ACHN (cell line): ENCODE measurements around the gene TIMM17B.
A peak's percentile ranks its signal among the peaks of the same experiment; 100 is the strongest.
"Not testable (repeated sequence)": the region's sequence is repeated elsewhere in the genome, so short reads cannot be mapped to it uniquely, and the experiment has no call there.

ENCODE experiments used
- DNase-seq: peaks from one replicate; pipeline ENCODE4 v3.0.0-alpha.2; 2015
- in situ Hi-C: cut with HindIII; loops from 2 replicates; pipeline ENCODE4 v1.10.0; 2017; ENCODE audit warnings: low sequenced_read_pairs, low pct_ligation_motif_present, low pct_unique_long_range_greater_than_20kb

TIMM17B gene

GRCh38 chrX:48902776-48903175 lies 5.2 kb upstream of the TIMM17B start:
- in situ Hi-C loops, result no loop called here

DNA sequence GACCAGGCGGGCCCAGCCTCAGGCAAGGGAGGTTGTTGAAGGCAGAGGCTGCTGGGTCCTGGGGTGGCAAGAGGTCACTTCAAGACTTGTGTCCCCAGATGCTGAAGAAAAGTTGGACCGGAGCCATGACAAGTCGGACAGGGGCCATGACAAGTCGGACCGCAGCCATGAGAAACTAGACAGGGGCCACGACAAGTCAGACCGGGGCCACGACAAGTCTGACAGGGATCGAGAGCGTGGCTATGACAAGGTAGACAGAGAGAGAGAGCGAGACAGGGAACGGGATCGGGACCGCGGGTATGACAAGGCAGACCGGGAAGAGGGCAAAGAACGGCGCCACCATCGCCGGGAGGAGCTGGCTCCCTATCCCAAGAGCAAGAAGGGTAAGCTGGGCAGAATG lies 4.6 kb upstream of the TIMM17B start:
- DNase-seq, result no peak
- in situ Hi-C loops, result no loop called here

More at GRCh38 chrX:48902776-48903175, 5.2 kb upstream of the TIMM17B start:
- no peak for DNase-seq

- DNase-seq, result no peak
- in situ Hi-C loops, result no loop called here
These were observed 3.5 kb upstream of the TIMM17B start for GRCh38 chrX:48901069-48901468.

GRCh38 chrX:48899078-48899410 lies 1.5 kb upstream of the TIMM17B start:
- in situ Hi-C loops, result no loop called here
- DNase-seq, result no peak

DNA sequence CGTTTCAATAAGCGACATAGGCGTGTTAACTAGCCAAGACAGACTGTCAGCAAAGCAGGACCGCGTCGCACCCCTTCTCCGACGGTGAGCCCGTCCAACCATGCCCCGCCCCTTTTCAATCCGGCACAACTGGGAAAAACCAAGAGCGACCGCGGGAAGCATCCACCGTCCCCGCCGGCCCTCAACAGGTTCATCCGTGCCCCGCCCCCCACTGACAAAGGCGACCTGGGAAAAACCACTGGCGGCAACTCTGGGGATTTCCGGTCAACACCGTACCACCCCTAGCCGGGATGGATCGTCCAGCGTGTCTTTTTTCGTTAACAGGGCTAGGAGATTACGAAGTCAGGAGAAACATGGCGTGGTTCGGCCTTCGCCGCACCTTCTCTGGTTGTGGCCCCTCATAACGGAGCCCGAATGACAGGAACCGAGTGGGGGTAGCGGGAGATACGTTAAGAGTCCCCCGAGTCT lies 377 bp downstream of the TIMM17B start:
- in situ Hi-C loops, result no loop called here
- peak; percentile 64 for DNase-seq

DNA sequence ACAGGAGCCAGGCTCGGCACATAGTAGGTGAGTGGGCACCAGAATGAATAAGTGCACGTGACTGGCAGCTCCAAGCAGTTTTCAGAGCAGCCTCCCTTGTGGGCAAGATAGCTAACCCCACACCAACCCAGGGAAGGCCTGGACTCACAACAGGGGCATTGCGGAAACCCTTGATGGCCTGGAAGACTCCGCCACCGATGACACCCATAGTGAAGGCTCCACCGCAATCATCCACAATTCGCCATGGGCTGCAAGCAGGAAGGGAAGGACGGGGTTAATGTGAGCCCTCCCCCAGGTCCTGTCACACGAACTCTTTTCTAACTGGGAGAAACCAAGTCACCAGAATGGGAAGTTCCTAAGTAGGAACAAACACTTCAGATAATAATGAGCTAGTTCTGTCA lies 957 bp downstream of the TIMM17B start:
- DNase-seq, result no peak
- in situ Hi-C loops, result no loop called here

DNA sequence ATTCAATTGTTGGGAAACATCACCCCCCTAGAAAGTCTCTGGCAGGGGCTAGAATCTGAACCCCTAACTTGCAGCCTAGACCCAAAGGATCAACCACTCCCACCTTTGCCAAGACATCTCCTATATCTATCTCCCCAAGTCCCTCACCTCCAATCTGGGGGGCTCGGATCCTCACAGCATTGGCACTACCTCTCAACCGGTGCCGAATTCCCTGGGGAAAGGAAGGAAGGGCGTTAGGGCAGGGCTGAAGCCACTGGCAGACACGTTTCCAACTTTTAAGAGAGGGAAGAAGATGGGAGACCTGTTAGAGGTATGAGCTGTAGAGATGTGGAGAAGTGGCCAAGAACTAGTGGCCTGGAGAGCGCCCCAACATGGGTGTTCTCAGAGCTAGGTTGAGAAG lies 2.7 kb downstream of the TIMM17B start:
- in situ Hi-C loops, result no loop called here
- no peak for DNase-seq

GRCh38 chrX:48893556-48894348 lies 3.8 kb downstream of the TIMM17B start:
- in situ Hi-C loops, result no loop called here
- DNase-seq, result no peak

- DNase-seq, result no peak
- in situ Hi-C loops, result no loop called here
These were observed 4.7 kb downstream of the TIMM17B start for GRCh38 chrX:48892896-48893295.

- in situ Hi-C loops, result no loop called here
- peak; percentile 90 for DNase-seq
These were observed 5.9 kb downstream of the TIMM17B start for GRCh38 chrX:48891402-48892288.

- in situ Hi-C loops, result no loop called here
- peak; percentile 4 for DNase-seq
These were observed 6.6 kb downstream of the TIMM17B start for GRCh38 chrX:48890934-48891401.

DNA sequence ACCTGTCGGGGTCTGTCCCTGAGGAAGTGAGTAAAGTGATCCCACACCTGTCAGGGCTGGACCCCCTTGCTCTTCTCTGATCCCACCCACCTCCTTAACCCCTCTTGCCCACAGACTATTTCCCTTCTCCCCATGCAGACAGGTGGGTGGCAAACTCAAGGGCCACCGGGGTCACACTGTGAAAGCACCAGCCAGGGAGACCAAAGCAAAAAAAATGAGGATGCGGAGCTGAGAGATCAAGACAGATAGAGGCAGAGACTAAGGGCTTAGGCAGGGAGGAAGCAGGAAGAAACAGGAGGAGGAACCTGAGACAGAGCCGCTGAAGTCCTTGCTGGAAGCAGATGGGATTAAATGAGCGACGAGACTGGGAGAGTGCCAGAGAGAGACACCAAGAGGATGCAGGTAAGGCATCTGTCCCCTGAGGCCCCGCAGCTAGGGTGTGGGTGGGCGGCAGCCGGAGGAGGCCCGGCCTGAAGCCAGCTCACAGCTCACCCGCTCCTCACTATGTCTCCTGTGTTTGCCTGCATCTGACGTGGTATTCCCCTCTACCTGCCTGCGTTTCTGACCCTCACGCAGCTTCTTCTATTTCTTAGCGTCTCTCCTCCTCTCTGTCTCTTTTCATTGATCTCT lies 7.2 kb downstream of the TIMM17B start:
- in situ Hi-C loops, result no loop called here
- DNase-seq, result no peak

GRCh38 chrX:48886586-48886985 lies 11.0 kb downstream of the TIMM17B start:
- DNase-seq, in situ Hi-C loops: not testable (repeated sequence)

- in situ Hi-C loops, result no loop called here
- no peak for DNase-seq
These were observed 13.8 kb downstream of the TIMM17B start for GRCh38 chrX:48883729-48884128.

DNA sequence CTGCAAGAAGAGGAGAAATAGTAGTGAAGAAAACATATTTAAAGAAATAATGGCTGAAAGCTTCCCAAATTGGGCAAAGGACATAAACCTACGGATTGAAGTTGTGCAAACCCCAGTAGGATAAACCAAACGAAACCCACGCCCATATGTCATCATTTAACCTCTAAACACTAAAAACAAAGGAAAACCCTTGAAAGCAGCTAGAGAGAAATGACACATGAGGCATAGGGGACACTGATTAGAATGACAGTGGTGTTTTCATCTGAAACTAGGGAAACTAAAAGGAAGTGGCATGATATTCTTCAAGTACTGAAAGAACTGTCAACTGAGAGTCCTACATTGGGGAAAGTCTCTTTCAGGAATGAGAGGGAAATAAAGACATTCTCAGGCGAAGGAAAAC lies 20.6 kb downstream of the TIMM17B start:
- DNase-seq, in situ Hi-C loops: not testable (repeated sequence)

DNA sequence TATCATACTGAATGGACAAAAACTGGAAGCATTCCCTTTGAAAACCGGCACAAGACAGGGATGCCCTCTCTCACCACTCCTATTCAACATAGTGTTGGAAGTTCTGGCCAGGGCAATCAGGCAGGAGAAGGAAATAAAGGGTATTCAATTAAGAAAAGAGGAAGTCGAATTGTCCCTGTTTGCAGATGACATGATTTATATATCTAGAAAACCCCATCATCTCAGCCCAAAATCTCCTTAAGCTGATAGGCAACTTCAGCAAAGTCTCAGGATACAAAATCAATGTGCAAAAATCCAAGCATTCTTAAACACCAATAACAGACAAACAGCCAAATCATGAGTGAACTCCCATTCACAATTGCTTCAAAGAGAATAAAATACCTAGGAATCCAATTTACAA lies 25.6 kb downstream of the TIMM17B start:
- in situ Hi-C loops, DNase-seq: not testable (repeated sequence)

- DNase-seq, result peak; percentile 66
- in situ Hi-C loops, result no loop called here
These were observed 33.4 kb downstream of the TIMM17B start for GRCh38 chrX:48864210-48864609.

GRCh38 chrX:48854898-48855297 lies 42.7 kb downstream of the TIMM17B start:
- peak; percentile 37 for DNase-seq
- in situ Hi-C loops, result no loop called here
